Ovary (tissue), 9 donors: Measurements from ENCODE around the gene NAV2. TPM values are rescaled to one million over a fixed set of nuclear protein-coding genes. Genes with fewer than 3 reads are reported as not detected.

Experiments
- DNase-seq, 5 donors: peaks; one replicate each; pipeline ENCODE4 v3.0.0-alpha.2; 2019 to 2020
- H3K27ac ChIP-seq, 2 donors: fragments of 200-600 bp; one replicate each; pipeline versions ENCODE4 v1.5.1 to v1.8.0; 2019 to 2022
- H3K27me3 ChIP-seq: fragments of 200-600 bp; one replicate; pipeline ENCODE4 v1.8.0; 2022
- H3K36me3 ChIP-seq: fragments of 200-600 bp; sonication (generic); one replicate; pipeline ENCODE4 v1.5.1; 2019
- H3K4me1 ChIP-seq: one replicate; pipeline ENCODE4 v1.8.1; 2013; ENCODE audit warnings: mild to moderate bottlenecking, moderate library complexity; ENCODE audit not compliant: insufficient read depth
- H3K4me3 ChIP-seq: fragments of 200-600 bp; sonication (generic); one replicate; pipeline ENCODE4 v1.5.1; 2017
- H3K9me3 ChIP-seq, 2 donors: fragments of 200-600 bp in 1 of 2; sonication (generic) in 1 of 2; one replicate each; pipeline versions ENCODE4 v1.5.1 to v1.8.1; 2013 to 2019; ENCODE audit warnings: mild to moderate bottlenecking in 1 of 2, moderate library complexity in 1 of 2
- EP300 ChIP-seq: sonication (generic); formaldehyde crosslinking; IDR thresholded peaks from one replicate; pipeline ENCODE4 v1.6.1; 2017; ENCODE audit warnings: antibody characterized with exemption
- POLR2A ChIP-seq: fragments of 450-650 bp; IDR thresholded peaks from one replicate; pipeline ENCODE4 v1.6.1; 2017; ENCODE audit warnings: antibody characterized with exemption, mild to moderate bottlenecking, moderate library complexity
- WGBS, 3 donors: extraction: QIAGEN DNeasy Blood & Tissue Kit in 1 of 3; methylation state at CpG; one replicate each; pipeline versions ENCODE4 v1.1.5 to v1.1.7; 2013 to 2017; 5-methylcytosine and 5-hydroxymethylcytosine counted together
- intact Hi-C, 4 donors: fragments of 100-400 bp; cut with DNase I; formaldehyde crosslinking; loops; one replicate each; pipeline versions ENCODE4 v1.11.0 to v1.15.1; 2022 to 2023
- polyA plus RNA-seq, 2 donors: library from polyadenylated mRNA; stranded (reverse); fragments of 200-250 nt in 1 of 2; fragments of 350-450 nt in 1 of 2; fragmentation: Illumina TruSeq in 1 of 2; extraction: RNeasy Lipid Tissue Mini Kit (QIAGEN cat#74804) in 1 of 2; gene quantifications; one replicate each; pipeline ENCODE4 v1.2.3, GENCODE V29; 2013 to 2014
- total RNA-seq, 7 donors: library from RNA; depleted of rRNA in 2 of 7; stranded (reverse); fragments of >200 nt in 2 of 7; fragmentation: NEBNext Ultra II Directional in 3 of 7; extraction: Animal tissue kit (Norgen Biotek cat#: 25700) in 3 of 7; gene quantifications; one replicate each; pipeline versions ENCODE4 v1.1.0 to v1.2.4, GENCODE V29; 2016 to 2023
- TF ChIP-seq, protein P1 (sequence below), 3 donors: fragments of 450-650 bp in 2 of 3; fragments of 200-600 bp in 1 of 3; IDR thresholded peaks; one replicate each; pipeline versions ENCODE4 v1.5.1 to v1.8.0; 2016 to 2022; ENCODE audit warnings: antibody characterized with exemption in 3 of 3, mild to moderate bottlenecking in 1 of 3
- donor health status: DM: no; HTN: no; CAD: no; lungs with moderate emphysema.
- donor health status: DM: no; HTN: no; CAD: no.
- donor health status: Bipolar disorder and iron deficiency.
- donor health status: DM: yes; HTN: yes; CAD: no.
- donor health status: DM: no; HTN: no; CAD: no.
- donor health status: DM: yes; HTN: yes; CAD: no.

NAV2 gene
- total and polyA plus RNA-seq, 9 donors, result 2.9 to 14.1 (median 7.8) TPM

DNA sequence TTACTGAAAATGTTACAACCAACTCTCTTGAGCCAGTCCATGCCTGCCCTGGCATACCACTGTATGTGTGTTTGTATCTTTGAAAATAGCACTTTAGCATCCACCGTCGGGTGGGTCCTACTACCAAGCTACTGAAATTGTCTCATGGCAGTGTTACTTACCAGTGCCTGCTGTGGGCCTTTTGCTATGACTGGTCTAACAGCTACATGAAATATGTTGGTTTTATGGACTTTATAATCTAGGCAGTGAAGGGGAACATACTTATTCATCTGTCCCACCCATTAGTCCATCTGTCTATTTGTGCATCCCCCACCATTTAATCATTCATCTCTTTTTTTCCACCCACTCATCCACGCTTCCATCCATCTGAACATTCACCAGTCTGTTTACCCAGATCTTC is 106.0 kb downstream of the NAV2 start:
- H3K4me1 ChIP-seq, result no peaks in the 10 kb centered on the region
- no peak for DNase-seq
- no peaks in the 10 kb centered on the region for H3K36me3 ChIP-seq
- no peaks in the 10 kb centered on the region for H3K9me3 ChIP-seq
- intact Hi-C loops, result no loop called here
- no peaks in the 10 kb centered on the region for H3K27me3 ChIP-seq
- no peak overlapping the region for H3K4me3 ChIP-seq
- WGBS, 3 donors, result 88 to 93% (median 90%) methylated on average over 3 of the region's 3 CpGs
- H3K27ac ChIP-seq, result no peak overlapping the region
- no peak for TF ChIP-seq POLR2A
- TF ChIP-seq, protein P1, sequence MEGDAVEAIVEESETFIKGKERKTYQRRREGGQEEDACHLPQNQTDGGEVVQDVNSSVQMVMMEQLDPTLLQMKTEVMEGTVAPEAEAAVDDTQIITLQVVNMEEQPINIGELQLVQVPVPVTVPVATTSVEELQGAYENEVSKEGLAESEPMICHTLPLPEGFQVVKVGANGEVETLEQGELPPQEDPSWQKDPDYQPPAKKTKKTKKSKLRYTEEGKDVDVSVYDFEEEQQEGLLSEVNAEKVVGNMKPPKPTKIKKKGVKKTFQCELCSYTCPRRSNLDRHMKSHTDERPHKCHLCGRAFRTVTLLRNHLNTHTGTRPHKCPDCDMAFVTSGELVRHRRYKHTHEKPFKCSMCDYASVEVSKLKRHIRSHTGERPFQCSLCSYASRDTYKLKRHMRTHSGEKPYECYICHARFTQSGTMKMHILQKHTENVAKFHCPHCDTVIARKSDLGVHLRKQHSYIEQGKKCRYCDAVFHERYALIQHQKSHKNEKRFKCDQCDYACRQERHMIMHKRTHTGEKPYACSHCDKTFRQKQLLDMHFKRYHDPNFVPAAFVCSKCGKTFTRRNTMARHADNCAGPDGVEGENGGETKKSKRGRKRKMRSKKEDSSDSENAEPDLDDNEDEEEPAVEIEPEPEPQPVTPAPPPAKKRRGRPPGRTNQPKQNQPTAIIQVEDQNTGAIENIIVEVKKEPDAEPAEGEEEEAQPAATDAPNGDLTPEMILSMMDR (IDR thresholded peaks at IDR 0.05), result no peak
- no peak for TF ChIP-seq EP300

DNA sequence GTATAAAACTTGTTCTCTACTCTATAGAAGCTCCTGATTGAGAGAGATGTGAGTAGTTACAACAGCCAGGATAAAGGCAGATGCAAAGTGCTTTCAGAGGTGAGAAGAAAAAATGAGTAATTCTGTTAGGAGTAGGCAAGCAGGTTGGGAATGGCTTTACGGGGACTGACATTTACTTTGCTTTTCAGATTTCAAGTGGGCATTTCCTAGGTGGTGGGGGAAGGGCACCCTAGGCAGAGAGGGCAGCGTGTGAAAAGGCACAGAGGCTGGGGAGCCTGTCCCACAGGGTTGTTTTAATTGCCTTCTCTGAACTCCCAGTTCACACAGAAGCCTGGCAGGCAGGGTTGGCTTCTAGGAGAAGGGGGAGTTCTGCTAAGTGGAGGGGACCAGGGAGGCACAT is 106.5 kb downstream of the NAV2 start:
- WGBS, 3 donors, result 89 to 91% (median 90%) methylated on average over 2 of the region's 2 CpGs
- DNase-seq, result no peak
- Histone ChIP-seq H3K27ac (no peak overlapping the region), H3K27me3 (no peaks in the 10 kb centered on the region), H3K4me1 (no peaks in the 10 kb centered on the region), H3K9me3 (no peaks in the 10 kb centered on the region), H3K36me3 (no peaks in the 10 kb centered on the region), H3K4me3 (no peak overlapping the region)
- intact Hi-C loops, result no loop called here
- no peak for TF ChIP-seq EP300
- TF ChIP-seq, protein P1 (IDR thresholded peaks at IDR 0.05), result no peak
- TF ChIP-seq POLR2A, result no peak

DNA sequence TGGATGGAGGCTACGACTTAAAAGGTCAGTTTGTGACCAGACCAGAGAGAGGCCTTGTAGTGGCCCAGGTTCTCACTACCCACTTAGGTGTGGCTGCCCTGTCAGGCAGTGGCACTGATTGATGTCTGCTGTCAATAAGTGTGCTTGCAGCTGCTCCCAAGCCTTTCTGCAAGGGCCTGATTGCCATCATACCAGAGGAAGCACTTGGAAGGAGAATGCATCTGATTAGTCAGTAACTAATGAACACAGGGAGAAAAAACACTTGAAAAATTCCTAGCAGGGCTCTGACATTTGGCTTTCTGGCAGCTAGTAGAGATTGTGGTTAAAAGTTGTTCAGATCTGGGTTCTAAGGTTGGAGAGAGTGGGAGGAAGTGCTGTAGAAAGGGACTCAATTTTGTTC is 107.5 kb downstream of the NAV2 start:
- no peak for DNase-seq
- Histone ChIP-seq H3K4me3 (no peak overlapping the region), H3K27ac (no peak overlapping the region), H3K4me1 (no peaks in the 10 kb centered on the region), H3K36me3 (no peaks in the 10 kb centered on the region), H3K27me3 (no peaks in the 10 kb centered on the region), H3K9me3 (no peaks in the 10 kb centered on the region)
- no peak for TF ChIP-seq POLR2A
- no peak for TF ChIP-seq EP300
- TF ChIP-seq, protein P1 (IDR thresholded peaks at IDR 0.05), result no peak
- intact Hi-C loops, result no loop called here
- 89 to 94% (median 94%) methylated on average over 1 of the region's 1 CpG for WGBS, 3 donors

DNA sequence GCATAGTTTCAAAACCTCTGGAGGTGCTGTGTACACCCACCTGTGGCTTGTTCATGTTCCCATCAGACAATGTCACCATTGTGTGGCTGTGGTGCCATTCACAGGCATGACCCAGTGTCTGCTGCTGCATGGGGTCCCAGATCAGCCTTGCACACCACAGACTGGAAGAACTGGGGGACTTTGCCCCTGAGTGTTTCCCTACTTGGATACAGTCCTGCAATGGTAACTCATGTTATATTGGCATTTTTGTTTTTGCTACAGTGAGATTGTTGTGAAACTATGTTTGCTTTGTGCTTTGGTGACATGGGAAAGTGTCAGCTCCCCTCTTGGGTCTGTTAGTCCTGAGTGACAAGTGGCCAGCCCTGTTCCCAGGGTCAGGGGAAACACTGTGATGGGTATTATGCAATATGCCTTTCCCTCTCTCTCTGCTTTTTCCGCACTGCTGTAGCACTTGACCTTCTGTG is 108.8 kb downstream of the NAV2 start:
- WGBS, 3 donors, result 73 to 89% (median 85%) methylated on average over 1 of the region's 1 CpG
- TF ChIP-seq POLR2A, result no peak
- TF ChIP-seq, protein P1 (IDR thresholded peaks at IDR 0.05), result no peak
- no peak for TF ChIP-seq EP300
- Histone ChIP-seq H3K27ac (no peak overlapping the region), H3K4me3 (no peak overlapping the region), H3K9me3 (no peaks in the 10 kb centered on the region), H3K27me3 (no peaks in the 10 kb centered on the region), H3K4me1 (no peaks in the 10 kb centered on the region), H3K36me3 (no peaks in the 10 kb centered on the region)
- no peak for DNase-seq
- intact Hi-C loops, result no loop called here
